WTC11 (cell line): ENCODE data around the gene CREBBP. TPM values are rescaled to one million over a fixed set of nuclear protein-coding genes. Genes with fewer than 3 reads are reported as not detected.

Experiments
- ATAC-seq: fragments of 200-7000 bp; cut with Tn5 transposase; 2 replicates; pipeline ENCODE4 v1.10.0; 2021; ENCODE audit warnings: mild to moderate bottlenecking, moderate library complexity
- CTCF ChIA-PET: fragments of 300-600 bp; sonication (Branson Sonifier 250); formaldehyde crosslinking; loops from one replicate; lab custom pipeline; 2021; ENCODE audit warnings: antibody characterized with exemption; lab: Charles Lee
- POLR2A ChIA-PET: fragments of 350-600 bp; sonication (Branson Sonifier 250); formaldehyde crosslinking; loops from one replicate; lab custom pipeline; 2021; ENCODE audit warnings: antibody characterized with exemption; lab: Charles Lee
- DNase-seq: peaks from one replicate; pipeline ENCODE4 v3.0.0; 2021; ENCODE audit warnings: low spot score
- H3K27ac Mint-ChIP-seq: 2 replicates; pipeline ENCODE4 v1.8.0; 2021; ENCODE audit warnings: mixed read lengths
- H3K27me3 Mint-ChIP-seq: 2 replicates; pipeline ENCODE4 v1.8.0; 2021; ENCODE audit warnings: low read depth, mild to moderate bottlenecking, moderate library complexity, mixed read lengths
- H3K36me3 Mint-ChIP-seq: 2 replicates; pipeline ENCODE4 v1.8.0; 2021; ENCODE audit warnings: mixed read lengths
- H3K4me1 Mint-ChIP-seq: 2 replicates; pipeline ENCODE4 v1.8.0; 2022; ENCODE audit warnings: mixed read lengths
- H3K4me3 Mint-ChIP-seq: 2 replicates; pipeline ENCODE4 v1.8.0; 2021; ENCODE audit warnings: mild to moderate bottlenecking, moderate library complexity, mixed read lengths
- H3K9me3 Mint-ChIP-seq: 2 replicates; pipeline ENCODE4 v1.8.0; 2021; ENCODE audit warnings: mixed read lengths
- EMX1 ChIP-seq: fragments of 250-450 bp; sonication (Bioruptor Pico); IDR thresholded peaks from 2 replicates; pipeline ENCODE4 v1.8.0; 2021; ENCODE audit warnings: mild to moderate bottlenecking
- ESRRA ChIP-seq: sonication (generic); formaldehyde crosslinking; IDR thresholded peaks from 2 replicates; pipeline ENCODE4 v1.8.1; 2022; ENCODE audit warnings: mild to moderate bottlenecking, missing genetic modification reagents, borderline replicate concordance
- FOXP1 ChIP-seq: sonication (generic); formaldehyde crosslinking; IDR thresholded peaks from 2 replicates; pipeline ENCODE4 v1.8.0; 2022; ENCODE audit warnings: missing genetic modification reagents, mild to moderate bottlenecking, moderate library complexity, borderline replicate concordance
- IRF2 ChIP-seq: sonication (generic); formaldehyde crosslinking; IDR thresholded peaks from 2 replicates; pipeline ENCODE4 v1.8.0; 2022; ENCODE audit warnings: low read depth, missing genetic modification reagents, borderline replicate concordance
- MYBL2 ChIP-seq: sonication (generic); formaldehyde crosslinking; IDR thresholded peaks from 2 replicates; pipeline ENCODE4 v1.8.1; 2023; ENCODE audit warnings: mild to moderate bottlenecking, moderate library complexity, missing genetic modification reagents
- SOX15 ChIP-seq: fragments of 250-450 bp; sonication (Bioruptor Pico); IDR thresholded peaks from 2 replicates; pipeline ENCODE4 v1.9.0; 2021; ENCODE audit warnings: mild to moderate bottlenecking
- TCF7 ChIP-seq: sonication (generic); formaldehyde crosslinking; IDR thresholded peaks from 2 replicates; pipeline ENCODE4 v1.8.0; 2022; ENCODE audit warnings: mild to moderate bottlenecking, low read depth, missing genetic modification reagents, moderate library complexity
- ZNF138 ChIP-seq: sonication (generic); formaldehyde crosslinking; conservative IDR thresholded peaks from 2 replicates; pipeline ENCODE4 v1.8.1; 2022; ENCODE audit warnings: mild to moderate bottlenecking, moderate library complexity, missing genetic modification reagents
- ZNF396 ChIP-seq: fragments of 250-450 bp; sonication (Bioruptor Pico); IDR thresholded peaks from 2 replicates; pipeline ENCODE4 v1.8.0; 2021; ENCODE audit warnings: mild to moderate bottlenecking, moderate library complexity, borderline replicate concordance
- ZNF416 ChIP-seq: fragments of 250-450 bp; sonication (Bioruptor Pico); IDR thresholded peaks from 2 replicates; pipeline ENCODE4 v1.9.0; 2021; ENCODE audit warnings: mild to moderate bottlenecking, inconsistent platforms
- ZNF671 ChIP-seq: fragments of 250-450 bp; sonication (Bioruptor Pico); IDR thresholded peaks from 2 replicates; pipeline ENCODE4 v1.8.0; 2021; ENCODE audit warnings: mild to moderate bottlenecking
- total RNA-seq: library from RNA; stranded (reverse); gene quantifications from 3 replicates; pipeline ENCODE4 v1.2.3, GENCODE V29; 2021
- TF ChIP-seq, protein P1 (sequence below): sonication (generic); formaldehyde crosslinking; IDR thresholded peaks from 2 replicates; pipeline ENCODE4 v1.8.1; 2022; ENCODE audit warnings: mild to moderate bottlenecking, moderate library complexity, missing genetic modification reagents
- TF ChIP-seq, protein P2 (sequence below): sonication (generic); formaldehyde crosslinking; IDR thresholded peaks from 2 replicates; pipeline ENCODE4 v1.8.1; 2023; ENCODE audit warnings: mild to moderate bottlenecking, missing genetic modification reagents
- TF ChIP-seq, protein P3 (sequence below): sonication (generic); formaldehyde crosslinking; IDR thresholded peaks from 2 replicates; pipeline ENCODE4 v1.8.1; 2023; ENCODE audit warnings: mild to moderate bottlenecking, missing genetic modification reagents, moderate library complexity
- TF ChIP-seq, protein P4 (sequence below): sonication (generic); formaldehyde crosslinking; IDR thresholded peaks from 2 replicates; pipeline ENCODE4 v1.8.1; 2022; ENCODE audit warnings: missing genetic modification reagents, borderline replicate concordance
- TF ChIP-seq, protein P5 (sequence below): sonication (generic); formaldehyde crosslinking; IDR thresholded peaks from 2 replicates; pipeline ENCODE4 v1.8.1; 2023; ENCODE audit warnings: mild to moderate bottlenecking, missing genetic modification reagents
- TF ChIP-seq, protein P6 (sequence below): fragments of 200-600 bp; IDR thresholded peaks from 2 replicates; pipeline ENCODE4 v1.8.0; 2022; ENCODE audit warnings: antibody characterized with exemption
- TF ChIP-seq, protein P7 (sequence below): sonication (generic); formaldehyde crosslinking; IDR thresholded peaks from 2 replicates; pipeline ENCODE4 v1.8.0; 2023; ENCODE audit warnings: mild to moderate bottlenecking, missing genetic modification reagents
- TF ChIP-seq, protein P8 (sequence below): fragments of 250-450 bp; sonication (Bioruptor Pico); conservative IDR thresholded peaks from 2 replicates; pipeline ENCODE4 v1.9.0; 2021; ENCODE audit warnings: mild to moderate bottlenecking

Gene CREBBP
- total RNA-seq, 1 experiment from 2014 or later = 49.6 TPM

DNA sequence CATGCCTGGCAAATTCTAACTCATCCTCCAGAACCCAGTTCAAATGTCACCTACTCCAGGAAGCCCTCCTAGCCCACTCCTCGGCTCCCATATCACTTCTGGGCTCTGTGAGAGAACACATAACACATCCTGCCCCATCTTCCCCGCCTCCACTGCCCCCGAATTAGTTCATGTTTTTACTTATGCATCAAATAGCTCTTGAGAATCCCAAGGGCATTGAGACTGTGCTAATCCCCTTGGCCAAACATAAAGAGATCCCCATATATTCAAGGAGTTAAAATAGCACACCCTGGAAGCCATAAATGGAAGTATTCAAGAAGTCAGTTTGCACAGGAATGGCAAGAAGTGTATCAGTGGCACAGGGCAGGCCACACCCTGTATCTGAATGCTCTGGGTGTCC, 2.0 kb upstream of the CREBBP start:
- ChIA-PET POLR2A (no interaction called here), CTCF (no interaction called here)
- H3K9me3 Mint-ChIP-seq = no peaks in the 10 kb centered on the region
- H3K27me3 Mint-ChIP-seq = peaks cover 5% of the 10 kb centered on the region; the same call in 1 of the 2 replicates
- ATAC-seq = no peak
- H3K27ac Mint-ChIP-seq = no peak overlapping the region
- H3K4me1 Mint-ChIP-seq = peaks cover 22% of the 10 kb centered on the region
- no peak for TF ChIP-seq ZNF416 (CRISPR knock-in tag)
- no peak for TF ChIP-seq EMX1 (CRISPR knock-in tag)
- no peak for TF ChIP-seq IRF2 (CRISPR knock-in tag)
- TF ChIP-seq, protein P1, sequence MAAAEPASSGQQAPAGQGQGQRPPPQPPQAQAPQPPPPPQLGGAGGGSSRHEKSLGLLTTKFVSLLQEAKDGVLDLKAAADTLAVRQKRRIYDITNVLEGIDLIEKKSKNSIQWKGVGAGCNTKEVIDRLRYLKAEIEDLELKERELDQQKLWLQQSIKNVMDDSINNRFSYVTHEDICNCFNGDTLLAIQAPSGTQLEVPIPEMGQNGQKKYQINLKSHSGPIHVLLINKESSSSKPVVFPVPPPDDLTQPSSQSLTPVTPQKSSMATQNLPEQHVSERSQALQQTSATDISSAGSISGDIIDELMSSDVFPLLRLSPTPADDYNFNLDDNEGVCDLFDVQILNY = no peak
- TF ChIP-seq ESRRA = no peak
- TF ChIP-seq, protein P2, sequence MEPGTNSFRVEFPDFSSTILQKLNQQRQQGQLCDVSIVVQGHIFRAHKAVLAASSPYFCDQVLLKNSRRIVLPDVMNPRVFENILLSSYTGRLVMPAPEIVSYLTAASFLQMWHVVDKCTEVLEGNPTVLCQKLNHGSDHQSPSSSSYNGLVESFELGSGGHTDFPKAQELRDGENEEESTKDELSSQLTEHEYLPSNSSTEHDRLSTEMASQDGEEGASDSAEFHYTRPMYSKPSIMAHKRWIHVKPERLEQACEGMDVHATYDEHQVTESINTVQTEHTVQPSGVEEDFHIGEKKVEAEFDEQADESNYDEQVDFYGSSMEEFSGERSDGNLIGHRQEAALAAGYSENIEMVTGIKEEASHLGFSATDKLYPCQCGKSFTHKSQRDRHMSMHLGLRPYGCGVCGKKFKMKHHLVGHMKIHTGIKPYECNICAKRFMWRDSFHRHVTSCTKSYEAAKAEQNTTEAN (CRISPR knock-in tag) = no peak
- TF ChIP-seq, protein P3, sequence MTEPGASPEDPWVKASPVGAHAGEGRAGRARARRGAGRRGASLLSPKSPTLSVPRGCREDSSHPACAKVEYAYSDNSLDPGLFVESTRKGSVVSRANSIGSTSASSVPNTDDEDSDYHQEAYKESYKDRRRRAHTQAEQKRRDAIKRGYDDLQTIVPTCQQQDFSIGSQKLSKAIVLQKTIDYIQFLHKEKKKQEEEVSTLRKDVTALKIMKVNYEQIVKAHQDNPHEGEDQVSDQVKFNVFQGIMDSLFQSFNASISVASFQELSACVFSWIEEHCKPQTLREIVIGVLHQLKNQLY (CRISPR knock-in tag) = no peak
- no peak for TF ChIP-seq FOXP1
- TF ChIP-seq ZNF396 = no peak
- TF ChIP-seq, protein P4, sequence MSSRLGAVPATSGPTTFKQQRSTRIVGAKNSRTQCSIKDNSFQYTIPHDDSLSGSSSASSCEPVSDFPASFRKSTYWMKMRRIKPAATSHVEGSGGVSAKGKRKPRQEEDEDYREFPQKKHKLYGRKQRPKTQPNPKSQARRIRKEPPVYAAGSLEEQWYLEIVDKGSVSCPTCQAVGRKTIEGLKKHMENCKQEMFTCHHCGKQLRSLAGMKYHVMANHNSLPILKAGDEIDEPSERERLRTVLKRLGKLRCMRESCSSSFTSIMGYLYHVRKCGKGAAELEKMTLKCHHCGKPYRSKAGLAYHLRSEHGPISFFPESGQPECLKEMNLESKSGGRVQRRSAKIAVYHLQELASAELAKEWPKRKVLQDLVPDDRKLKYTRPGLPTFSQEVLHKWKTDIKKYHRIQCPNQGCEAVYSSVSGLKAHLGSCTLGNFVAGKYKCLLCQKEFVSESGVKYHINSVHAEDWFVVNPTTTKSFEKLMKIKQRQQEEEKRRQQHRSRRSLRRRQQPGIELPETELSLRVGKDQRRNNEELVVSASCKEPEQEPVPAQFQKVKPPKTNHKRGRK = no peak
- no peak for TF ChIP-seq TCF7
- TF ChIP-seq, protein P5, sequence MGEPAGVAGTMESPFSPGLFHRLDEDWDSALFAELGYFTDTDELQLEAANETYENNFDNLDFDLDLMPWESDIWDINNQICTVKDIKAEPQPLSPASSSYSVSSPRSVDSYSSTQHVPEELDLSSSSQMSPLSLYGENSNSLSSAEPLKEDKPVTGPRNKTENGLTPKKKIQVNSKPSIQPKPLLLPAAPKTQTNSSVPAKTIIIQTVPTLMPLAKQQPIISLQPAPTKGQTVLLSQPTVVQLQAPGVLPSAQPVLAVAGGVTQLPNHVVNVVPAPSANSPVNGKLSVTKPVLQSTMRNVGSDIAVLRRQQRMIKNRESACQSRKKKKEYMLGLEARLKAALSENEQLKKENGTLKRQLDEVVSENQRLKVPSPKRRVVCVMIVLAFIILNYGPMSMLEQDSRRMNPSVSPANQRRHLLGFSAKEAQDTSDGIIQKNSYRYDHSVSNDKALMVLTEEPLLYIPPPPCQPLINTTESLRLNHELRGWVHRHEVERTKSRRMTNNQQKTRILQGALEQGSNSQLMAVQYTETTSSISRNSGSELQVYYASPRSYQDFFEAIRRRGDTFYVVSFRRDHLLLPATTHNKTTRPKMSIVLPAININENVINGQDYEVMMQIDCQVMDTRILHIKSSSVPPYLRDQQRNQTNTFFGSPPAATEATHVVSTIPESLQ (CRISPR knock-in tag) = no peak
- TF ChIP-seq, protein P6, sequence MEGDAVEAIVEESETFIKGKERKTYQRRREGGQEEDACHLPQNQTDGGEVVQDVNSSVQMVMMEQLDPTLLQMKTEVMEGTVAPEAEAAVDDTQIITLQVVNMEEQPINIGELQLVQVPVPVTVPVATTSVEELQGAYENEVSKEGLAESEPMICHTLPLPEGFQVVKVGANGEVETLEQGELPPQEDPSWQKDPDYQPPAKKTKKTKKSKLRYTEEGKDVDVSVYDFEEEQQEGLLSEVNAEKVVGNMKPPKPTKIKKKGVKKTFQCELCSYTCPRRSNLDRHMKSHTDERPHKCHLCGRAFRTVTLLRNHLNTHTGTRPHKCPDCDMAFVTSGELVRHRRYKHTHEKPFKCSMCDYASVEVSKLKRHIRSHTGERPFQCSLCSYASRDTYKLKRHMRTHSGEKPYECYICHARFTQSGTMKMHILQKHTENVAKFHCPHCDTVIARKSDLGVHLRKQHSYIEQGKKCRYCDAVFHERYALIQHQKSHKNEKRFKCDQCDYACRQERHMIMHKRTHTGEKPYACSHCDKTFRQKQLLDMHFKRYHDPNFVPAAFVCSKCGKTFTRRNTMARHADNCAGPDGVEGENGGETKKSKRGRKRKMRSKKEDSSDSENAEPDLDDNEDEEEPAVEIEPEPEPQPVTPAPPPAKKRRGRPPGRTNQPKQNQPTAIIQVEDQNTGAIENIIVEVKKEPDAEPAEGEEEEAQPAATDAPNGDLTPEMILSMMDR = no peak
- TF ChIP-seq, protein P7, sequence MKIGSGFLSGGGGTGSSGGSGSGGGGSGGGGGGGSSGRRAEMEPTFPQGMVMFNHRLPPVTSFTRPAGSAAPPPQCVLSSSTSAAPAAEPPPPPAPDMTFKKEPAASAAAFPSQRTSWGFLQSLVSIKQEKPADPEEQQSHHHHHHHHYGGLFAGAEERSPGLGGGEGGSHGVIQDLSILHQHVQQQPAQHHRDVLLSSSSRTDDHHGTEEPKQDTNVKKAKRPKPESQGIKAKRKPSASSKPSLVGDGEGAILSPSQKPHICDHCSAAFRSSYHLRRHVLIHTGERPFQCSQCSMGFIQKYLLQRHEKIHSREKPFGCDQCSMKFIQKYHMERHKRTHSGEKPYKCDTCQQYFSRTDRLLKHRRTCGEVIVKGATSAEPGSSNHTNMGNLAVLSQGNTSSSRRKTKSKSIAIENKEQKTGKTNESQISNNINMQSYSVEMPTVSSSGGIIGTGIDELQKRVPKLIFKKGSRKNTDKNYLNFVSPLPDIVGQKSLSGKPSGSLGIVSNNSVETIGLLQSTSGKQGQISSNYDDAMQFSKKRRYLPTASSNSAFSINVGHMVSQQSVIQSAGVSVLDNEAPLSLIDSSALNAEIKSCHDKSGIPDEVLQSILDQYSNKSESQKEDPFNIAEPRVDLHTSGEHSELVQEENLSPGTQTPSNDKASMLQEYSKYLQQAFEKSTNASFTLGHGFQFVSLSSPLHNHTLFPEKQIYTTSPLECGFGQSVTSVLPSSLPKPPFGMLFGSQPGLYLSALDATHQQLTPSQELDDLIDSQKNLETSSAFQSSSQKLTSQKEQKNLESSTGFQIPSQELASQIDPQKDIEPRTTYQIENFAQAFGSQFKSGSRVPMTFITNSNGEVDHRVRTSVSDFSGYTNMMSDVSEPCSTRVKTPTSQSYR (CRISPR knock-in tag) = no peak
- no peak for TF ChIP-seq SOX15 (CRISPR knock-in tag)
- TF ChIP-seq, protein P8, sequence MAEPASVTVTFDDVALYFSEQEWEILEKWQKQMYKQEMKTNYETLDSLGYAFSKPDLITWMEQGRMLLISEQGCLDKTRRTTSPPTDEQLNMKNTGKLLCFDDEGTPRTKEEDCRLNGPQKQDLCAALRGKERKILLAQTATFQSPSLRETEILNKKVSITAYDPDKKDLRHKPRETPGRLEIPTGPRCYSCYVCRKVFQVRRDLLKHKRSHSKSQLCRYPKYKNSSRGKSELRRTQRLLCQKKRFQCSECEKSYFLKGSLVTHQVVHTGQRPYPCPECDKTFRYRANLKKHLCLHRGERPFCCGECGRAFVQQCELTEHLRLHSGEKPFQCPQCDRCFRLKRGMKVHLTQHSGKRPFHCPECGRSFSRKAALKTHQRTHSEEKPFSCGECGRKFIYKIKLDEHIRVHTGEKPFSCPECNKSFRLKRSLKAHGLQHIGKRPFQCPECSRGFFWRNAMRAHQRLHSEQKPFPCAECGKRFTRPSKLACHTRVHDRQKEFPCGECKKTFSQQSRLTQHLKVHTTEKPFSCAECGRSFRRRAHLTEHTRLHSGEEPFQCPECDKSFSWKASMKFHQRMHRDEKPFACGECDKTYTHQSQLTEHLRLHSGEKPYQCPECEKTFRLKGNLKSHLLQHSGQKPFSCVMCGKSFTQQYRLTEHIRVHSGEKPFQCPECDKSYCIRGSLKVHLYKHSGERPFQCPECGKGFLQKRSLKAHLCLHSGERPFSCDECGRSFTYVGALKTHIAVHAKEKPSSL (CRISPR knock-in tag) = no peak
- no peak for TF ChIP-seq ZNF138 (CRISPR knock-in tag)
- TF ChIP-seq ZNF671 (CRISPR knock-in tag) = no peak
- no peak for TF ChIP-seq MYBL2
- peak overlapping the region; percentile 71 for H3K4me3 Mint-ChIP-seq
- H3K36me3 Mint-ChIP-seq = peaks cover 12% of the 10 kb centered on the region
- DNase-seq = no peak
